Measurements from ENCODE around the gene PAXIP1.
"Not testable (repeated sequence)": the region's sequence is repeated elsewhere in the genome, so short reads cannot be mapped to it uniquely, and the experiment has no call there.

The PAXIP1 gene

GRCh38 chr7:155003092-155003375, at the start of gene PAXIP1:
Gene PAXIP1 (minus strand): TSS chr7:155003124. CDS start chr7:155002929, 195 bp downstream.
- DNase-seq (ENCODE audit: low read depth) = peak; percentile 59

GRCh38 chr7:155051355-155051754, 48.4 kb upstream of the PAXIP1 start:
- no peak for DNase-seq (ENCODE audit: low read depth)

GRCh38 chr7:155048006-155048405, 45.1 kb upstream of the PAXIP1 start:
- DNase-seq (ENCODE audit: low read depth) = no peak

- no peak for DNase-seq (ENCODE audit: low read depth)
These were observed 40.8 kb upstream of the PAXIP1 start for GRCh38 chr7:155043756-155044155.

GRCh38 chr7:155038335-155038734, 35.4 kb upstream of the PAXIP1 start:
- DNase-seq (ENCODE audit: low read depth) = no peak

GRCh38 chr7:155034495-155034894, 31.6 kb upstream of the PAXIP1 start:
- DNase-seq (ENCODE audit: low read depth) = not testable (repeated sequence)

- no peak for DNase-seq (ENCODE audit: low read depth)
These were observed 30.1 kb upstream of the PAXIP1 start for GRCh38 chr7:155032978-155033377.

GRCh38 chr7:155027879-155028278, 25.0 kb upstream of the PAXIP1 start:
- no peak for DNase-seq (ENCODE audit: low read depth)

GRCh38 chr7:155021699-155022145, 18.8 kb upstream of the PAXIP1 start:
- DNase-seq (ENCODE audit: low read depth) = no peak

GRCh38 chr7:155020996-155021395, 18.1 kb upstream of the PAXIP1 start:
- no peak for DNase-seq (ENCODE audit: low read depth)

GRCh38 chr7:155017834-155018233, 14.9 kb upstream of the PAXIP1 start:
- DNase-seq (ENCODE audit: low read depth) = no peak

- no peak for DNase-seq (ENCODE audit: low read depth)
These were observed 8.2 kb upstream of the PAXIP1 start for GRCh38 chr7:155011086-155011485.

GRCh38 chr7:155009570-155010157, 6.7 kb upstream of the PAXIP1 start:
- no peak for DNase-seq (ENCODE audit: low read depth)

GRCh38 chr7:155007947-155008346, 5.0 kb upstream of the PAXIP1 start:
- DNase-seq (ENCODE audit: low read depth) = no peak

GRCh38 chr7:155003376-155004214, 671 bp upstream of the PAXIP1 start:
- DNase-seq (ENCODE audit: low read depth) = peak; percentile 78

- no peak for DNase-seq (ENCODE audit: low read depth)
These were observed 373 bp downstream of the PAXIP1 start for GRCh38 chr7:155002411-155003091.

- peak; percentile 16 for DNase-seq (ENCODE audit: low read depth)
These were observed 1.0 kb downstream of the PAXIP1 start for GRCh38 chr7:155001756-155002410.

GRCh38 chr7:155000795-155001194, 2.1 kb downstream of the PAXIP1 start:
- no peak for DNase-seq (ENCODE audit: low read depth)

- DNase-seq (ENCODE audit: low read depth) = no peak
These were observed 4.4 kb downstream of the PAXIP1 start for GRCh38 chr7:154998481-154998880.

GRCh38 chr7:154997840-154998370, 5.0 kb downstream of the PAXIP1 start:
- DNase-seq (ENCODE audit: low read depth) = no peak

- no peak for DNase-seq (ENCODE audit: low read depth)
These were observed 6.2 kb downstream of the PAXIP1 start for GRCh38 chr7:154996756-154997155.

GRCh38 chr7:154996101-154996500, 6.8 kb downstream of the PAXIP1 start:
- no peak for DNase-seq (ENCODE audit: low read depth)

Measured in activated T-cell treated with anti-CD3 and anti-CD28 coated beads for 24 hours (primary cell).